NT2/D1 (cell line): ENCODE data around the gene LAMA5.

ENCODE experiments used
- YY1 ChIP-seq: IDR thresholded peaks from 2 replicates; pipeline ENCODE4 v1.6.1; 2011; ENCODE audit not compliant: insufficient read length, insufficient read depth
- ZNF274 ChIP-seq: IDR thresholded peaks from 2 replicates; pipeline ENCODE4 v1.6.1; 2011; ENCODE audit warnings: mild to moderate bottlenecking, low read depth, low read length

DNA sequence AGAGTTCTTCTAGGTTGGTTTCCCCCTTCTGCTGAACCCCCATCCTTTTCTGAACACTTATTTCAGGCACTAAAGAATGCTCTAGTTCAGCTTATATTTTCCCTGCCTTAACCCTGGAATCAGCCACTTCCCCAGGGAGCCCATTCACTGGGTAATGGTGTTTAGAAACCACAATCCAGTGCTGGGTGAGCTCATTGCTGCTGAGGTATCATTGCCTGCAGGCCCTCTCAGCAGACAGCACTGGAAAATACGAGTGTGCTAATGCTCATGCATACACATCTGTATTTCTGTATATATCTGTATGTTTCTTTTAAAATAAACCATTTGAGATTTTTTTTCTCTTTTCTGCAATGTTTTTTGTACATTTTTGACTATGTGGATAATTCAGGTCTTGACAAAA, 101.7 kb downstream of the LAMA5 start:
- no peak for TF ChIP-seq YY1
- TF ChIP-seq ZNF274, result no peak
